Measurements from ENCODE around the gene GULP1. TPM values are rescaled to one million over a fixed set of nuclear protein-coding genes. Genes with fewer than 3 reads are reported as not detected.

Gene GULP1
- total and polyA plus RNA-seq, 10 of the 15 experiments (the other 5 are each of a cell fraction or from before 2014, with no cell fraction given) = 0.02 to 1.3 (median 0.15) TPM; not detected in 5

GRCh38 chr2:188619146-188619545 is 327.5 kb downstream of the GULP1 start:
- intact Hi-C loops (cut with micrococcal nuclease; ENCODE audit: unreplicated experiment) = no loop called here
- ChIA-PET RAD21 (ENCODE audit: unreplicated experiment) (no interaction called here), POLR2A (no interaction called here), SMC1A (ENCODE audit: uncharacterized antibody, unreplicated experiment) (no interaction called here), CTCF (no interaction called here)
- no peaks in the 10 kb centered on the region for H3K27me3 ChIP-seq (replicated peaks in 1 of 2; ENCODE audit: control insufficient read depth in 2 of 2, insufficient read depth in 2 of 2, low read length in 1 of 2)
- H3K9me3 ChIP-seq (replicated peaks; ENCODE audit: control insufficient read depth, insufficient read depth, low read length) = no peaks in the 10 kb centered on the region
- no peak overlapping the region for H3K4me2 ChIP-seq (ENCODE audit: control insufficient read depth, insufficient read depth)
- no peaks in the 10 kb centered on the region for H3K4me1 ChIP-seq (ENCODE audit: control insufficient read depth, insufficient read depth, low read length)
- DNase-seq (ENCODE audit: low read depth, low spot score) (no peak), ATAC-seq (no peak), FAIRE-seq (no peak)
- H2AFZ ChIP-seq (ENCODE audit: control insufficient read depth, low read depth, low read length) = no peak overlapping the region
- H3K27ac ChIP-seq (ENCODE audit: control insufficient read depth, insufficient read depth) = no peak overlapping the region
- H3K36me3 ChIP-seq (ENCODE audit: control insufficient read depth in 2 of 2, insufficient read depth in 2 of 2, low read length in 1 of 2) = no peaks in the 10 kb centered on the region
- no peaks in the 10 kb centered on the region for H4K20me1 ChIP-seq (ENCODE audit: control insufficient read depth, insufficient read depth)
- no TSS peak for BruUV-seq (replicated peaks)
- TF ChIP-seq E2F8 (IDR thresholded peaks at IDR 0.05; ENCODE audit: low read depth, partially characterized antibody) (no peak), GATAD2B (conservative IDR thresholded peaks at IDR 0.05; ENCODE audit: low read depth) (no peak), IRF3 (IDR thresholded peaks at IDR 0.05) (no peak), FOS (IDR thresholded peaks at IDR 0.05; ENCODE audit: borderline replicate concordance, extremely low read depth, insufficient read length) (no peak), ASH2L (IDR thresholded peaks at IDR 0.05; ENCODE audit: borderline replicate concordance, low read depth) (no peak), RBBP5 (conservative IDR thresholded peaks at IDR 0.05) (no peak), ZZZ3 (IDR thresholded peaks at IDR 0.05; ENCODE audit: control insufficient read depth, insufficient read length, low read depth) (no peak)
- 34% methylated on average over 4 of the region's 4 CpGs for WGBS (ENCODE audit: insufficient coverage, insufficient replicate concordance, low lambda C conversion rate, missing lambda C conversion rate)
- in situ Hi-C loops (cut with MboI) = no loop called here
- no peaks in the 10 kb centered on the region for H3K79me2 ChIP-seq (ENCODE audit: control insufficient read depth, insufficient read depth, low read length)
- H3K4me3 ChIP-seq = no peak overlapping the region
- H3K9ac ChIP-seq (ENCODE audit: control insufficient read depth, insufficient read depth, low read length) = no peak overlapping the region
